ENCODE measurements around the gene MMP17. TPM values are rescaled to one million over a fixed set of nuclear protein-coding genes. Genes with fewer than 3 reads are reported as not detected.
"Not testable (repeated sequence)": the region's sequence is repeated elsewhere in the genome, so short reads cannot be mapped to it uniquely, and the experiment has no call there.

The MMP17 gene
- polyA plus RNA-seq, 12 donors: 2.7 to 22.6 (median 4.6) TPM; not detected in 1

GRCh38 chr12:131864469-131864868 is 36.3 kb downstream of the MMP17 start:
- DNase-seq: no peak

GRCh38 chr12:131865180-131865875 is 37.1 kb downstream of the MMP17 start:
- DNase-seq: no peak

- no peak for DNase-seq
These were observed 39.3 kb downstream of the MMP17 start for GRCh38 chr12:131867471-131867870.

GRCh38 chr12:131867891-131868675 is 39.9 kb downstream of the MMP17 start:
- DNase-seq: no peak

GRCh38 chr12:131869871-131870418 is 41.8 kb downstream of the MMP17 start:
- DNase-seq: no peak

- DNase-seq: no peak
These were observed 43.5 kb downstream of the MMP17 start for GRCh38 chr12:131871677-131872076.

- DNase-seq: no peak
These were observed 44.2 kb downstream of the MMP17 start for GRCh38 chr12:131872154-131873051.

- no peak for DNase-seq
These were observed 45.1 kb downstream of the MMP17 start for GRCh38 chr12:131873293-131873692.

- not testable (repeated sequence) for DNase-seq
These were observed 46.8 kb downstream of the MMP17 start for GRCh38 chr12:131874972-131875371.

- DNase-seq: not testable (repeated sequence)
These were observed 49.0 kb downstream of the MMP17 start for GRCh38 chr12:131877216-131877615.

GRCh38 chr12:131878436-131878835 is 50.2 kb downstream of the MMP17 start:
- DNase-seq: not testable (repeated sequence)

GRCh38 chr12:131882804-131883520 is 54.8 kb downstream of the MMP17 start:
- no peak for DNase-seq

- no peak for DNase-seq
These were observed 55.3 kb downstream of the MMP17 start for GRCh38 chr12:131883521-131883900.

GRCh38 chr12:131885076-131885475 is 56.9 kb downstream of the MMP17 start:
- DNase-seq: not testable (repeated sequence)

GRCh38 chr12:131885543-131886057 is 57.4 kb downstream of the MMP17 start:
- no peak for DNase-seq

GRCh38 chr12:131891722-131892121 is 63.5 kb downstream of the MMP17 start:
- not testable (repeated sequence) for DNase-seq

GRCh38 chr12:131892711-131893604 is 64.8 kb downstream of the MMP17 start:
- no peak for DNase-seq

- no peak for DNase-seq
These were observed 65.6 kb downstream of the MMP17 start for GRCh38 chr12:131893605-131894312.

- DNase-seq: peak; percentile 93
These were observed 66.2 kb downstream of the MMP17 start, which contains the start of gene ULK1 for GRCh38 chr12:131894313-131894860. Gene ULK1, plus strand, starts transcription at chr12:131894622. Its CDS starts 380 bp downstream, at chr12:131895002.
